ENCODE measurements around the gene FANCI. TPM values are rescaled to one million over a fixed set of nuclear protein-coding genes. Genes with fewer than 3 reads are reported as not detected.

Gene FANCI
- total RNA-seq, 4 donors from 2014 or later, result 1.0 to 40.4 (median 3.5) TPM

- Histone ChIP-seq H3K27ac (no peak overlapping the region), H3K36me3 (no peaks in the 10 kb centered on the region), H3K9me3 (no peaks in the 10 kb centered on the region), H3K4me1 (peaks cover under 1 to 2% of the 10 kb centered on the region in 2 donors), H3K27me3 (no peaks in the 10 kb centered on the region), H3K4me3 (no peak overlapping the region)
- TF ChIP-seq CTCF (IDR thresholded peaks at IDR 0.05) (no peak), POLR2A (IDR thresholded peaks at IDR 0.05) (no peak)
- no peak for DNase-seq
- intact Hi-C loops (cut with DNase I; ENCODE audit: low total_unique reads), result no loop called here
Measured at GRCh38 chr15:89326316-89326715, 82.5 kb downstream of the FANCI start.

GRCh38 chr15:89327113-89327512, 83.3 kb downstream of the FANCI start:
- Histone ChIP-seq H3K27me3 (no peaks in the 10 kb centered on the region), H3K4me3 (no peak overlapping the region), H3K4me1 (peaks cover 7 to 8% of the 10 kb centered on the region in 2 donors), H3K9me3 (no peaks in the 10 kb centered on the region), H3K27ac (no peak overlapping the region), H3K36me3 (no peaks in the 10 kb centered on the region)
- no peak for TF ChIP-seq CTCF (IDR thresholded peaks at IDR 0.05)
- TF ChIP-seq POLR2A (IDR thresholded peaks at IDR 0.05), result no peak
- DNase-seq, result no peak
- intact Hi-C loops (cut with DNase I; ENCODE audit: low total_unique reads), result no loop called here

- no peak for TF ChIP-seq POLR2A (IDR thresholded peaks at IDR 0.05)
- no peak for TF ChIP-seq CTCF (IDR thresholded peaks at IDR 0.05)
- no peak overlapping the region for H3K27ac ChIP-seq
- H3K27me3 ChIP-seq, result no peaks in the 10 kb centered on the region
- no peaks in the 10 kb centered on the region for H3K36me3 ChIP-seq
- H3K4me3 ChIP-seq, result no peak overlapping the region
- H3K4me1 ChIP-seq, result peaks cover 11 to 16% of the 10 kb centered on the region in 2 donors
- no peak for DNase-seq
- intact Hi-C loops (cut with DNase I; ENCODE audit: low total_unique reads), result no loop called here
- no peaks in the 10 kb centered on the region for H3K9me3 ChIP-seq
Measured at GRCh38 chr15:89328398-89329254, 84.8 kb downstream of the FANCI start.

GRCh38 chr15:89329329-89330084, 85.7 kb downstream of the FANCI start:
- Histone ChIP-seq H3K9me3 (no peaks in the 10 kb centered on the region), H3K4me1 (peaks cover 11 to 19% of the 10 kb centered on the region in 2 donors), H3K27me3 (no peaks in the 10 kb centered on the region), H3K36me3 (no peaks in the 10 kb centered on the region), H3K27ac (no peak overlapping the region), H3K4me3 (no peak overlapping the region)
- DNase-seq, result no peak
- intact Hi-C loops (cut with DNase I; ENCODE audit: low total_unique reads), result no loop called here
- no peak for TF ChIP-seq POLR2A (IDR thresholded peaks at IDR 0.05)
- no peak for TF ChIP-seq CTCF (IDR thresholded peaks at IDR 0.05)

GRCh38 chr15:89330119-89330518, 86.3 kb downstream of the FANCI start:
- Histone ChIP-seq H3K4me3 (no peak overlapping the region), H3K36me3 (no peaks in the 10 kb centered on the region), H3K27me3 (no peaks in the 10 kb centered on the region), H3K4me1 (peaks cover 11 to 19% of the 10 kb centered on the region in 2 donors), H3K27ac (no peak overlapping the region), H3K9me3 (no peaks in the 10 kb centered on the region)
- TF ChIP-seq POLR2A (IDR thresholded peaks at IDR 0.05), result no peak
- no peak for TF ChIP-seq CTCF (IDR thresholded peaks at IDR 0.05)
- DNase-seq, result no peak
- intact Hi-C loops (cut with DNase I; ENCODE audit: low total_unique reads), result no loop called here

Data from uterus (tissue), 4 donors.